Lung (tissue), 12 donors: ENCODE results near the gene MMAB. TPM values are rescaled to one million over a fixed set of nuclear protein-coding genes. Genes with fewer than 3 reads are reported as not detected.

ENCODE experiments used
- ATAC-seq: fragments of 200-7000 bp; cut with Tn5 transposase; one replicate; pipeline ENCODE4 v1.9.1; 2020; ENCODE audit warnings: moderate number of reproducible peaks; ENCODE audit not compliant: insufficient read depth, low FRiP score
- DNase-seq, 3 donors: peaks; one replicate each; pipeline ENCODE4 v3.0.0-alpha.2; 2013 to 2017
- H3K27ac ChIP-seq, 2 donors: one replicate each; pipeline ENCODE4 v1.5.1; 2013; ENCODE audit warnings: mild to moderate bottlenecking in 2 of 2, moderate library complexity in 2 of 2, control low read depth in 1 of 2, inconsistent platforms in 1 of 2, low read depth in 1 of 2, low read length in 1 of 2
- H3K27me3 ChIP-seq, 3 donors: one replicate each; pipeline ENCODE4 v1.5.1; 2013; ENCODE audit warnings: low read length in 2 of 3; ENCODE audit not compliant: control insufficient read depth in 3 of 3, insufficient read depth in 3 of 3
- H3K36me3 ChIP-seq, 4 donors: one replicate each; pipeline ENCODE4 v1.5.1; 2013; ENCODE audit warnings: low read length in 4 of 4, mild to moderate bottlenecking in 1 of 4, moderate library complexity in 1 of 4; ENCODE audit not compliant: control insufficient read depth in 4 of 4, insufficient read depth in 4 of 4
- H3K4me1 ChIP-seq, 5 donors: one replicate each; pipeline ENCODE4 v1.5.1; 2013; ENCODE audit warnings: low read length in 5 of 5, mild to moderate bottlenecking in 2 of 5, moderate library complexity in 1 of 5; ENCODE audit not compliant: control insufficient read depth in 5 of 5, insufficient read depth in 5 of 5
- H3K4me3 ChIP-seq: one replicate; pipeline ENCODE4 v1.5.1; 2013; ENCODE audit warnings: mild to moderate bottlenecking, control low read depth, moderate library complexity
- H3K9ac ChIP-seq, 2 donors: one replicate each; pipeline ENCODE4 v1.5.1; 2013; ENCODE audit warnings: low read length in 2 of 2, control low read depth in 1 of 2; ENCODE audit not compliant: insufficient read depth in 1 of 2
- H3K9me3 ChIP-seq, 4 donors: one replicate each; pipeline ENCODE4 v1.5.1; 2013; ENCODE audit warnings: low read length in 3 of 4, mild to moderate bottlenecking in 1 of 4, moderate library complexity in 1 of 4; ENCODE audit not compliant: control insufficient read depth in 4 of 4, insufficient read depth in 3 of 4
- WGBS, 2 donors: extraction: QIAGEN DNeasy Blood & Tissue Kit; methylation state at CpG; one replicate each; pipeline ENCODE4 v1.1.7; 2013; 5-methylcytosine and 5-hydroxymethylcytosine counted together
- polyA plus RNA-seq, 2 donors: library from polyadenylated mRNA; stranded (reverse); fragments of 200-250 nt; gene quantifications; one replicate each; pipeline ENCODE4 v1.2.1, GENCODE V29; 2013
- total RNA-seq, 2 donors: library from RNA; depleted of rRNA in 1 of 2; stranded (reverse); fragments of >200 nt in 1 of 2; gene quantifications; one replicate each; pipeline ENCODE4 v1.2.1, GENCODE V29; 2014 to 2021
- TF ChIP-seq, protein P1 (sequence below): IDR thresholded peaks from 2 replicates; pipeline ENCODE4 v1.5.1; 2012; ENCODE audit warnings: mild to moderate bottlenecking; ENCODE audit errors: control extremely low read depth, extremely low read depth
- donor health status: control.
- donor health status: control.
- donor health status: Bipolar disorder and iron deficiency.
- donor health status: healthy.
- donor health status: DM: yes; HTN: yes; CAD: no.

MMAB gene
- total and polyA plus RNA-seq, 4 donors = 23.8 to 90.2 (median 77.9) TPM

DNA sequence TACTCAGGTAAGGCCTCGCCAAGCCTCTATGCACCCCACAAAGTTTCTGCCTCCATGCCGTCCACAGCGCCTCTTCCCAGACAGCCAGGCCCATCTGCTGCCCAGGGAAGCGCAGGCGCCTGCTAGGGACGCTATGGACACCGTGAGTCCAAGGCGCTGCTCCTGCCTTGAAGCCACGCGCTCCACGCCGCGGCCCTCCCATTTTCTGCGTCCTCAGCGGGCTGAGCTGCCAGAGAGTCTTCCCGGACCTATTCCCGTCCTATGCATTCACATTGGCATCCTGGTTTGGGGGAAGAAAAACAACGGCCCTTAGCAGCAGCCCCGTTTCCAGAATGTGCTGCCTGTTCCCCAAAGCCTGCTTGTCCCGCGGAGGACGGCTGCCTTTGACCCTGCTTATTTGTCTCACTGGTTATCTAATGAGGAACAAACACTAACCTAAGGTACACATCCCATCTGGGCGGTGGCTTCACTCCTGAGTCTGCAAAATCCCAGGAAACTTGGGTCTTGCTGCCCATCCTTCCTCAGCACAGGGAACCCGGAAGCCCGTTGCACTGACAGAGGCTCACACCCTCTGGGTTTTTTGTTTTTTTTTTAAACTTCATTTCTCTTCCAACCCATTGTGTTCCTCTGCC, 38.0 kb downstream of the MMAB start:
- H3K4me3 ChIP-seq = no peak overlapping the region
- DNase-seq (no peak), ATAC-seq (no peak)
- no peak overlapping the region for H3K27ac ChIP-seq
- H3K36me3 ChIP-seq = peaks cover 6 to 46% (median 19%) of the 10 kb centered on the region in 4 donors
- TF ChIP-seq, protein P1, sequence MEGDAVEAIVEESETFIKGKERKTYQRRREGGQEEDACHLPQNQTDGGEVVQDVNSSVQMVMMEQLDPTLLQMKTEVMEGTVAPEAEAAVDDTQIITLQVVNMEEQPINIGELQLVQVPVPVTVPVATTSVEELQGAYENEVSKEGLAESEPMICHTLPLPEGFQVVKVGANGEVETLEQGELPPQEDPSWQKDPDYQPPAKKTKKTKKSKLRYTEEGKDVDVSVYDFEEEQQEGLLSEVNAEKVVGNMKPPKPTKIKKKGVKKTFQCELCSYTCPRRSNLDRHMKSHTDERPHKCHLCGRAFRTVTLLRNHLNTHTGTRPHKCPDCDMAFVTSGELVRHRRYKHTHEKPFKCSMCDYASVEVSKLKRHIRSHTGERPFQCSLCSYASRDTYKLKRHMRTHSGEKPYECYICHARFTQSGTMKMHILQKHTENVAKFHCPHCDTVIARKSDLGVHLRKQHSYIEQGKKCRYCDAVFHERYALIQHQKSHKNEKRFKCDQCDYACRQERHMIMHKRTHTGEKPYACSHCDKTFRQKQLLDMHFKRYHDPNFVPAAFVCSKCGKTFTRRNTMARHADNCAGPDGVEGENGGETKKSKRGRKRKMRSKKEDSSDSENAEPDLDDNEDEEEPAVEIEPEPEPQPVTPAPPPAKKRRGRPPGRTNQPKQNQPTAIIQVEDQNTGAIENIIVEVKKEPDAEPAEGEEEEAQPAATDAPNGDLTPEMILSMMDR = no peak
- no peaks in the 10 kb centered on the region for H3K27me3 ChIP-seq
- H3K9me3 ChIP-seq = no peaks in the 10 kb centered on the region
- peaks cover 0 to 6% (median 0%) of the 10 kb centered on the region in 5 donors for H3K4me1 ChIP-seq
- H3K9ac ChIP-seq = no peak overlapping the region
- WGBS, 2 donors = 90 to 94% methylated on average over 25 of the region's 25 CpGs

DNA sequence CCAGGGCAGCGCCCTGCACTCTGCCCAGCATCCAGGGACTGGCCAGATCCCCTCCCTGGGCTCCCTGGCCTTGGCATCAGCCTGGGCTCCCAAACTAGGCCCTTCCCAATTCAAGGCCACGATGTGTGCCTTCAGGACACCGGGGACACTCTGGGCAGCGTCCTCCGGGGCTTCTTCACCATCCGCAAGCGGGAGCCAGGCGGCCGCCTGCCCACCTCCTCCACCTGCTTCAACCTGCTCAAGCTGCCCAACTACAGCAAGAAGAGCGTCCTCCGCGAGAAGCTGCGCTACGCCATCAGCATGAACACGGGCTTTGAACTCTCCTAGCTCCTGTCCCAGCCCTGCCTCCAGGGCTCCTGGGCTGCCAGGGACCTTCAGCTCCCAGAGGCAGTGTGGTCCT, 38.8 kb downstream of the MMAB start:
- 97% methylated on average over 15 of the region's 15 CpGs for WGBS, 2 donors
- peaks cover 7 to 47% (median 20%) of the 10 kb centered on the region in 4 donors for H3K36me3 ChIP-seq

DNA sequence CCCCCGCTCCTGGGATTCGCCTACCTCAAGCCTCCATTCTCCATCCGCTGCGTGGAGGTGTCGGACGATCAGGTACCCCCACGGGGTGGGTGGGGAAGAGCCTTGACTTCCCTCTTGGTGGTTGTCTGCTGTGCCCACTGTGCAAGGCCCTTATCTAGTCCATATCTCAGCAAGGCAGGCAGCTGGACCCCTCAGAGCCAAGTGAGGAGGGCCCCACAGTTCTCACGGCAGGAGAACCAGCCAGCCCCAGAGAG, 39.9 kb downstream of the MMAB start:
- H3K4me3 ChIP-seq = no peak overlapping the region
- DNase-seq (no peak), ATAC-seq (no peak)
- WGBS, 2 donors = 95 to 97% methylated on average over 8 of the region's 8 CpGs
- H3K9ac ChIP-seq = no peak overlapping the region
- peaks cover 7 to 47% (median 20%) of the 10 kb centered on the region in 4 donors for H3K36me3 ChIP-seq
- no peak overlapping the region for H3K27ac ChIP-seq
- no peaks in the 10 kb centered on the region for H3K9me3 ChIP-seq
- no peaks in the 10 kb centered on the region for H3K27me3 ChIP-seq
- TF ChIP-seq, protein P1 = no peak
- H3K4me1 ChIP-seq = peaks cover 0 to 12% (median 0%) of the 10 kb centered on the region in 5 donors

More for the DNA sequence above, 38.8 kb downstream of the MMAB start:
- TF ChIP-seq, protein P1 = no peak
- no peak overlapping the region for H3K27ac ChIP-seq
- H3K4me3 ChIP-seq = no peak overlapping the region
- peaks cover 0 to 14% (median 0%) of the 10 kb centered on the region in 5 donors for H3K4me1 ChIP-seq
- ATAC-seq = no peak
- H3K27me3 ChIP-seq = no peaks in the 10 kb centered on the region
- no peaks in the 10 kb centered on the region for H3K9me3 ChIP-seq
- DNase-seq = no peak
- H3K9ac ChIP-seq = no peak overlapping the region
